ENCODE data around the gene MND1.

The MND1 gene

DNA sequence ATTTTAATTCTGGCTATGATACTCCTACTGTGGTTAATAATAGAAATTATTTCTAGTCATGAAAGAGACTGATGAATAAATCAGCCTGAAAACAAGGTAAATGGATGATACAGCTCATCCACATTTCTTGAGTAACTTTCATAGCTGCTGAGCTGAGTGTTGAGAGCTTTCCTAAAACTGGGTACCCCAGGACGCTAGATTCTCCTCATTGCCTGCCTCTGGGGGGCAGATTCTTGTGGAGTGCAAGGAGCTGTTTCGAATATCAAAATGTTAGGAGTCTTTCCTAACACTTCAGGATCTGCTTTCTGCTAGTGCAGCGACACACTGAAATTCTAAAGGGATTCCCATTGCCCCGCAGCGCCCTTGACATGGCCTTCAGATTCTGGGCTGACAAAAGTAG, 2.1 kb downstream of the MND1 start:
- DNase-seq: peak; percentile 26

- no peak for DNase-seq
These were observed 2.6 kb downstream of the MND1 start for GRCh38 chr4:153347117-153347516.

DNA sequence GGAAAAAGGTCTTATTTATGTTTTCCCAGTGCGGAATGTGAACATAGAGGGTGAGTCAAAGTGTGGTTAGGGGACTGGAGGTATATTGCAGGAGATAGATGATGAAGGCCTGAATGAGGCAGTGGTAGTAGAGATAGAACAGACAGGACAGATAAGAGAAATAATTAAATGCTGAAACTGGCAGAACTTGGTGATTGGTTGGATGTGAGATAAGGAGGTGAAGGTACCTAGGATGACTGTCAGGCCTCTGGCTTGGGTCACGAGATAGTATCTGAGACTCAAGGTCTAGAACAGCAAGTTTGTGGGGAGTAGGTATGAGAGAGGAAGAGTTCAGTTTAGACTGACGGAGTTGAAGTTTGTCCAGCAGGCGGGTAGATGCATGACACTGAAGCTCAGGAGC, 3.5 kb downstream of the MND1 start:
- DNase-seq: peak; percentile 41

- no peak for DNase-seq
These were observed 4.8 kb downstream of the MND1 start for GRCh38 chr4:153349206-153349805.

DNA sequence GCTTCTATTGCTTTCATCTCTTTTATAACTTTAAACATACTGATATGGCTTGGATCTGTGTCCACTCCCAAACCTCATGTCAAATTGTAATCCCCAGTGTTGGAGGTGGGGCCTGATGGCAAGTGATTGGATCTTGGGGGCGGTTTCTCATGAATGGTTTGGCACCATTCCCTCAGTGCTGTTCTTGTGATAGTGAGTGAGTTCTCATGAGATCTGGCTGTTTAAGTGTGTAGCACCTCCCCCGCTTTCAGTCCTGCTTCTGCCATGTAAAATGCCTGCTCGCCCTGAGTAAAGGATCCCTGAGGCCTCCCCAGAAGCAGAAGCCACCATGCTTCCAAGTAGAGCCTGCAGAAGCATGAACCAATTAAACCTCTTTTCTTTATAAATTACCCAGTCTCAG, 17.7 kb downstream of the MND1 start:
- DNase-seq: peak; percentile 98

DNA sequence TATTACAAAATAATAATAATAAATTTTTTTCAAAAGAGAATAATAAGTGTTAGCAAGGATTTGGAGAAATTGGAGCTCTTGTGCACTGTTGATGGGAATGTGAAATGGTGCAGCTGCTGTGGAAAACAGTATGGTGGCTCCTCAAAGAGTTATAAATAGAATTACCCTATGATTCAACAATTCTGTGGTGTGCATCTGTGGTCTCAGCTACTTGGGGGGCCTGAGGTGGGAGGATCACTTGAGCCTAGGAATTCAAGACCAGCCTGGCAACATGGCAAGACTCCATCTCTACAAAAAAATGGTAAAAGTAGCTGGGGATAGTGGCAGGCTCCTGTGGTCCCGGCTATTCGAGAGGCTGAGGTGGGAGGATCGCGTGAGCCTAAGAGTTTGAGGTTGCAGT, 19.6 kb downstream of the MND1 start:
- DNase-seq: no peak

DNA sequence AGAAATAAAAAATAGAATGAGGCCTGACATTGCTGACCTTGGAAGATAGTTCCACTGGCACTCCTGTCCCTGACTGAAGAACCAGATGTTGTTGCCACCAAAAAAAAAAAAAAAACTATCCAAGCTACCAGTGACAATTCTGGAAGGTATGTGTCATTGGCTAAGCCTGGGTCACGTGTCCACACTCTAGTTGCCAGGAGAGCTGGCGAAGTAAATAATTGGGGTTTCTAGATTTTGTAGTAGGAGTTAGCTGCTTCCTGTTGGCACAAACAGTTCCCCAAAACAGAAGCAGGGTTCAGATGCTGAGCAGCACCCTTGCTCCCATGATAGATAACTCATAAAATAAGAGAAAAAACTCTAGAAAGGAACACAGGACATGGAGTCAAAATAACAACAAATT, 20.5 kb downstream of the MND1 start:
- no peak for DNase-seq

- DNase-seq: no peak
These were observed 22.0 kb downstream of the MND1 start for GRCh38 chr4:153366486-153366885.

- DNase-seq: no peak
These were observed 22.6 kb downstream of the MND1 start for GRCh38 chr4:153367092-153367491.

DNA sequence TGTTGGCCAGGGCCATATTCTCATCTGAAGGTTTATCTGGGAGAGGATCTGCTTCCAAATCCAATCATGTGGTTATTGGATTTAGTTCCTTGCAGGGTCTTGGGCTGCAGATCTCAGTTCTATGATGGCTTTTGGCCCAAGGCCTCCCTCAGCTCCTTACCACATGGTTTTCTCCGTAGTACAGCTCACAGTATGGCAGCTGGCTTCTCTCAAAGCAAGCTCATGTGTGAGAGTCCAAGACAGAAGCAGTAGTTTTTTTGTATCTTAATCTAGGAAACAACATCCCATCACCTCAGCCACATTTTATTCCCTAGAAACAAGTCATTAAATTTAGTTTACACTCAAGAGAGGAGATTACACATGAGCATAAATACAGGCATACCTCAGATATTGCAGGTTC, 24.5 kb downstream of the MND1 start:
- no peak for DNase-seq

- no peak for DNase-seq
These were observed 27.3 kb downstream of the MND1 start for GRCh38 chr4:153371701-153372234.

DNA sequence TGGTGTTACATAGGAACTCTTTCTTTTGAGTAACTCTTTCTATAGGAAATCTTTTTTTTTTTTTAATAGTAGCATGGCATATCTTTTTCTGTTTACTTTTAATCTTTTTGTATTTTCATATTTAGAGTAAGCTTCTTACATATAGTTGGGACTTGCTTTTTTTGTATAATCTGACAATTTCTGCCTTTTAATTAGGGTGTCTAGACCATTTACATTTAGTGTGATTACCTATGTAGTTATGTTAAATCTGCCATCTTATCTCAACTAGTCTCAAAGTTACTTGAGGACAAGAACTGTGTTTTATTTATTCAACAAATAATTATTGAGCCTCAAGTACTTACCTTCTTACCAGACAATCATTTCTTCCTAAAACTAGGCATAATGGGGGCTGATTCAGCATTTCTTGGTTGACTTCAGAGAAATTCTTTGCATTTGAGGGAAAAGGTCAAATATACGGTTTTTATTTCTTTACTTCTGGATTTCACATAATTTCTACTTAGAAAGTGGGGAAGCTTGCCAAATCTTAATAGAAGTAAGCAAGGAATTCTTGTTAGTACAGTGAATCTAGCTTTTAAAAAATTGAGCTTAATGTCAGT, 28.6 kb downstream of the MND1 start:
- no peak for DNase-seq

GRCh38 chr4:153374442-153374841, 30.0 kb downstream of the MND1 start:
- DNase-seq: no peak

DNA sequence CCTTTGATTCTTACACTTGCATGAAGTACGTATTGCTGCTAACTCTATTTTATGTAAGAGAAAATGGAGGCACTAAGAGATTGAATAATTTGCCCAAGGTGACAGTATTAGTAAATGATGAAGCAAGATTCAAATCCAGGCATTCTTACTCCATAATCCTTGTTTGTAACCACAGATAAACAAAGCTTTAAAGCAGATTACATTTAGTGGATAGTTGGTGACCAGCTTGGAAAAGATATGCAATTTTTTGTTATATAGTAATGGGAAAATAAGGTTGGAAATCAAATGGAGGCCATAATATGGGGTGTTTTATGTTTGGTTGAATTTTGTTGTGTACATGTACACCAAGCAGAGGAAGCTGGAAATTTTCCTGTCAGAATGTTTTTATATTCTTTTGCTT, 30.8 kb downstream of the MND1 start:
- no peak for DNase-seq

DNA sequence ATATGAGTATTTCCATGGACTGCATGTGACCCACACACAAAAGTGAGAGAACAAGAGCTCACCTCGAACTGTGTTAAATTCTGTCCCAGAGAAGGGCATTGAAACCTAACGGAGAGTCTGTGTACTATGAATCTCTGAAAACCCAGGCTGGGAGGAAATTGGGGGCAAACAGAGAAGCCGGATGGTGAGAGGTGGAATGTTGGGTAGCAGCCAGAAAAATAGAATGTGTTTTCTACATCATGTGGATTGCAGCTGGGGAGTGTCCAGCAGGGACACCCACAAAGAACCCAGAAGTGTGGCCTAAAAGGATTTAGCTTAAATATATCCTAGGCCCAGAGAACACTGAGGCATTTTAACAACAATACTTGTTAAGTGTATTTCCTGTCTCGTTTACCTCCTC, 38.6 kb downstream of the MND1 start:
- DNase-seq: no peak

- DNase-seq: no peak
These were observed 39.7 kb downstream of the MND1 start for GRCh38 chr4:153384160-153384559.

DNA sequence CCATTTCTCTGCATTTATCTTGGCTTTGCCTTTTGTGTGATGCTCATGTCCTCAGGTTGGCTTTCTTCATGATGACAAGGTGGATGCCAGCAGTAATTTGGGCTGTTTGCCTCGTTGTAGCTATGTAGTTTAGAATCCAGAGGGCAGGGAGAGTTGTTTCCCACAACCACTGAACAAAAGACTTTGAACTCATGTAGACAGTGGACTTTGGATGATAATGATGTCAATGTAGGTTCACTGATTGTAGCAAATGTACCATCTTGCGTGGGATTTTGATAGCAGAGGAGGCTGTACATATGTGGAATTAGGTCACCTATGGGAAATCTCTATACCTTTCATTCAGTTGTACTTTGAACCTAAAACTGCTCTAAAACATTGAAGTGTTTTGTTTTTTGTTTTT, 41.3 kb downstream of the MND1 start:
- DNase-seq: no peak

GRCh38 chr4:153387981-153388380, 43.5 kb downstream of the MND1 start:
- no peak for DNase-seq

GRCh38 chr4:153393397-153393796, 48.9 kb downstream of the MND1 start:
- no peak for DNase-seq

GRCh38 chr4:153394945-153395344, 50.5 kb downstream of the MND1 start:
- no peak for DNase-seq

DNA sequence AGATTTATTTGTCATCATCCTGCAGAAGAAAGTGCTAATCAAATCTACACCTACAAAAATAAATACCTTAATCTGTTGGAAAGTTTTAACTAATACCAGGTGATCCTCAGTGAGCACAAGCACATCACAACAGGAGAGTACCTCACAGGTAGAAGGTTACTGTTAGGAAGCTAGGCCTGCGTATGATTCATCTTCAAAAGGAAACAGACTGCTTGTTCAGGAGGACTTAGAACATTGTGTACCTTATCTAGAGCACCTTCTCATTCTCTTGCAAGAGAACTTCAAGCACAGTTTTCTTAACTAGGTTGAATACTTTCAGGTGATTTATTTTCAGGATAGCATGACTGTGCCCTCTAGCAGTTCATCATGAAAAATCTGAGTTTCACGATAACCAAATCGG, 54.2 kb downstream of the MND1 start:
- no peak for DNase-seq

DNA sequence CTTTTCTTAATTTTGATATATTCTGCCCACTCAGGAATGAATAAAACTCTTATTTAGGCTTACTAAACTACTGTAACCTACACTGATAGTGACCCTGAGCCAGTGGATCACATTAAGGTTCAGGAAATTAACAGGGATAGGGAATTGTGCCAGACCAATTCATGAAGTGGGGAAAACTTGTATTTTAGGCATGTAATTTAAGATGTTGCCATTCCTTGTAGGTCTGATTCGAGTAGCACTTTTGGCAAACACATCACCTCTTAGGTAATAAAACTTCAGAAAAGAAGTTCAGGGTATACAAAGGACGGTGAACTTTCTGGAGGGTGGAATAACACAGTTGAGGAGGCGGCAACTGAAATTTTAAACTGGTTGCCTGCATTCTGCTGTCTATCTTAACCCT, 54.9 kb downstream of the MND1 start:
- no peak for DNase-seq

DNA sequence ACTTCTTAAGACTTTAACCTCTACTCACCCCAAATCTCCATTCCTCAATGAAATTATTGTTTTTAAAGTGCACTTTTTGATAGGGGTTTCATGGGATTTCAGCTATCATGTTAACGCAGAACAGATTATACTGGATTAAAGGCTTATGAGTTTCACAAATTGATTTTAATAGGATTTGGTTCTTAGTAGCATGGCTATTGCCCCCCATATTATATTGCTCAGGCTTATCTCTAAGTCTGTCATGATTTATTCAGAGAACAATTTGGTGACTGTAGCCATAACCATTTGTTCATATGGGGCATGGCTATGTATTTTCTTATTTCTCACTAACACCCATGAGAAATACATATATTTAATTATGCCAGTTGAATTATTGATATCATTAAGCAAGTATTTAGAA, 57.0 kb downstream of the MND1 start:
- DNase-seq: no peak

GRCh38 chr4:153402366-153402765, 57.9 kb downstream of the MND1 start:
- no peak for DNase-seq

GRCh38 chr4:153403726-153404125, 59.2 kb downstream of the MND1 start:
- no peak for DNase-seq
